GM19463 (cell line): Measurements from ENCODE around the gene CMTR1.

ENCODE experiments used
- ATAC-seq: cut with Tn5 transposase; IDR thresholded peaks from one replicate; pipeline ENCODE4 v1.9.1; 2021; ENCODE audit warnings: mild to moderate bottlenecking, moderate library complexity; ENCODE audit not compliant: unreplicated experiment

The CMTR1 gene

DNA sequence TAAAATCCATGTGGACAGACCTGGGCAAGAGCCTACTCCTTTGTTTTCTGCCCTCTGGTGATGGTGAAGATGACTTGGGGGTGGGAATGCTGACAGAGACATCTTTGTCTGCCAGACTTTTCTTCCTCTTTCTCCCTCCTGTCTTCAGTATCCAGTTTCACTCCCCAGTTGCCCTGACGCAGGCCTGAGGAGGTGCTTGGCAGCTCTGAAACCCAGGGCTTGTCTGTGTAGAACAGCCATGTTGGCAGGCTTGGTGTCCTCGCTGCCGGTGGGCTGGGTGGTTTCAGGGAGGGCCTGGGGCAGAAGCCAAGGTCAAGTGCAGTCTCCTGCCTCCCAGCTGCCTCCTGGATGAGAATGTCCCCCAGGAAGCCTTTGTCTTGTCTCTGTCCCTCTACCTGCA, 44.2 kb downstream of the CMTR1 start:
- no peak for ATAC-seq

DNA sequence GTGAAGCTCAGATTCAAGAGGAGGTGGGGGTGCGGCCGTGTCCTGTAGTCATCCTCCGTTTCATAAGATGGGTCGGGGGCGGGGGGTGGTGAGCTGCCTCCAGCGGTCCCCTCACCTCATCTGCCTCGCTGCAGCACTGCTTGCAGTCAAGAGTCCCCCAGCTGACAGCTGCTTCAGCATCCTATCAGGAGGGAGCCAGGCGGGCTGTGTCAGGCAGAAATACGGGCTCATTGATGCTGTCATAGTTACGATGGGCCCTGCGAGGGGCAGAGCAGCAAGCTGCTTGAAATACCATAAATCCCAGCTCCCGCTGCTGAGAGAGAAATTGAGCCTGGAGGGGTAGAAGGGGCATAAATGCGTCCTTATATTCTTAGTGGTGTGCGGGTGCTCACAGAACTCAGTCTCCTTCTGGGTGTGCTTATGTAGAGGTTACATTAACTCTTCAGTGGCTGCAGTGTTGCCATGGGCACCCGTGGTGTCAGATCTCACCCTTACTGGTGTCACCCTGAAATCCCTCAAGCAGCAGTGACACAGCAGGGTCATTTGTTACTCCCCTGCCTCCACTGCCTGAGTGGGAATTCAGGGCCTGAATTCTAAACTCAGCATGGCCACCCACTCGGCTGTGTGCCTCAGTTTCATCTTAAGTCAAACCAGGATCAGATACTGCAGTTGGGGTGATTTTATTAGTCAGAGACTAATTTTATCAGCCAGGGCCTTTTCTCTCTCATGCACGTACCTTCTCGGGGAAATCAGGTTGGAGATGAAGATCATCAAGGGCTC, 44.8 kb downstream of the CMTR1 start:
- ATAC-seq: no peak

DNA sequence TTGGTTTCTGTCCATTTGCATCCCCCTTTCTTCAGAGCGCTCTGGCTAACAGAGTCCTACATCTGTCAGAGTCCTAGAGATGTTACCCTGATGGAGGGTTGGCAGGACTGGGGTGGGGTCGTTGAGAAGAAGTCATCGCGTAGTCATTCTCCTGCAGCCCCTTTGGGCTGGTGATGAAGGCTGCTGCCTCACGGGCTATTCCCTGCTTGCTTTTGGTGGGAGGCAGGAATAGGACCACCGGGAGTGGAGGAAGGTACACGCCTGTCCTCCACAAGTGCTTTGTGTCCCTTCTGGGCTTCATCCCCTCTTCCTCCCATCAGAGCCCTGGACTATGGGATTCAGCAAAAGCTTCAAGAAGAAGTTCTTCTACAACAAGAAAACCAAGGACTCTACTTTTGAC, 45.8 kb downstream of the CMTR1 start:
- ATAC-seq: no peak

DNA sequence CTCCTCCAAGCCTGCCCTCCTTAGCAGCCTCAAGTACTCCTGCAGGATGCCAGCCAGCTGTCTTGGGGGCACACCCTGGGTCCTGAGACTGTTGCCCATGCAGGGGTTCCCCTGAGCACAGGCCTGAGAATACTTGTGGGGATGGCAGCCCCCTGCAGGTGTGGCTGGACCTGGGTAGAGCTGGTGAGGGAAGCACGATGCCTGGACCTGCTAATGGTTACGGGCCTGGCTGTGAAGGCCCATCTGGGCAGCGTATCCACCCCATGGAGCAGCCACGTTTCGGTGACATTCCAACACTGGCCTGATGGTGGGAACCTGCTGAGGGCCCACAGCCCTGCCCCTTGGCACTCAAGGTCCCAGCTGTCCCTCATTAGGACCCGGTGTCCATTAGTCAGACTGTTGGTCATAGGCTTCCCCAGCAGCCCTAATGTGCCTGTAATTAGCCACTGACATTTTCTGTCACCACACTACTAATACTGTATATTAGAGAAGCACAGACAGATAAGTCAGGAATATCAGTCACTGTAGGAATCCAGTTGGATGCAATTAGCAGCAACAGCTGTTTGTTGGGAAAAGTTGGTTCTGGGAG, 46.3 kb downstream of the CMTR1 start:
- ATAC-seq: no peak

DNA sequence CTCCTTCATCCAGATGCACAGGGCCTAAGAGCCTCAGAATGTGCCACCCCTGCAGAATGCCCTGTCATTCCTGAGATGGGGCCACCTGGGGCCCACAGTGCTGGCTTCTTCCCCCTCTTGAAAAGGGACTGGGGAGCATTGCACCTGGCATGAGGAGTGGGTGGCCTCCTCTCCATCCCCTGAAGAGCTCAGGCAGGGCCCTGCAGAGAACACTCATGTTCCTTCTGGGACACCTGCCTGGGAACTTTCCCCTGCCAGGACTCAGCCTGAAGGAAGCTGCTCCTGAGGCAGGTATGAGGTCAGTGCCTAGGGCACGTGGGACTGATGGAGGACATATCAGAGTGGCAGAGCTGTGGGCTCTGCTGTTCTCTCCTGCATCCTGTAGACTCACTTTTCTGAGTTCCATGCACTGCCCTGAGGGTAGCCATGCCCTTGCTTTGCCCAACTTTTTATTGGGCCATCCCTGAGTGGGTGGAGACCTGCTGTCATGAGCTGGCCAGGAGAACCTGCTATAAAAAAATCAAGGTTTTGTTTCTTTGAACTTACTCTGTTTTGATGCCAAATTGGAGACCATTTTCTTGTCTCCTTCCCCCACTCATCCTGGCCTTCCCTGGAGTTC, 47.2 kb downstream of the CMTR1 start:
- no peak for ATAC-seq

DNA sequence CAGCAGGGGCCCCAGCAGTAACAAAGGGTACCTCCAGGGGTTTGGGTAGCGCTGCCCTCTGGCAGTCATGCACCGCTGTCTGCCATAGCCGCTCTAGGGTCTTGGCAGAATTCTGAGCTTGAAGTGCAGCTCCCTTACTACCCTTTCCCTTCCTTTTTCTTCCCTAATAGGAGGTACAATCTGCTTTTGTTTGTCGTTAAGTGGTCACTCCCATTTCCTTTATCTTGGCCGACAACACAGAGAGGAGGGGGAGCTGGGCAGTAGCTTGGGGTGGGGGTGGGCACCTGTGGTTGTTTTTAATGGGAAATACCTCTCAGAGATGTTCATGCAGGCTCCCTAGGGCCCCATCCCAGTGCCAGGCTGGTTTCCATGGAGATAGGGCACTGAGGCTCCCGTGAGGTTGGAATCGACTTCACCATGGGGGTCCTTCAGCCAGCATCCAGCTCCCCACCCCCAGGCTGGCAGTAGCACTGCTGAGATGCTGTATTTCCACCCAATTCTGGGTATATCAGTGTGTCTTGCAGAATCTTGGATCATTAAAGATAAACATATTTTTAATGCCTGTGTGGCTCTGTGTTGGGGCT, 48.0 kb downstream of the CMTR1 start:
- ATAC-seq: no peak

DNA sequence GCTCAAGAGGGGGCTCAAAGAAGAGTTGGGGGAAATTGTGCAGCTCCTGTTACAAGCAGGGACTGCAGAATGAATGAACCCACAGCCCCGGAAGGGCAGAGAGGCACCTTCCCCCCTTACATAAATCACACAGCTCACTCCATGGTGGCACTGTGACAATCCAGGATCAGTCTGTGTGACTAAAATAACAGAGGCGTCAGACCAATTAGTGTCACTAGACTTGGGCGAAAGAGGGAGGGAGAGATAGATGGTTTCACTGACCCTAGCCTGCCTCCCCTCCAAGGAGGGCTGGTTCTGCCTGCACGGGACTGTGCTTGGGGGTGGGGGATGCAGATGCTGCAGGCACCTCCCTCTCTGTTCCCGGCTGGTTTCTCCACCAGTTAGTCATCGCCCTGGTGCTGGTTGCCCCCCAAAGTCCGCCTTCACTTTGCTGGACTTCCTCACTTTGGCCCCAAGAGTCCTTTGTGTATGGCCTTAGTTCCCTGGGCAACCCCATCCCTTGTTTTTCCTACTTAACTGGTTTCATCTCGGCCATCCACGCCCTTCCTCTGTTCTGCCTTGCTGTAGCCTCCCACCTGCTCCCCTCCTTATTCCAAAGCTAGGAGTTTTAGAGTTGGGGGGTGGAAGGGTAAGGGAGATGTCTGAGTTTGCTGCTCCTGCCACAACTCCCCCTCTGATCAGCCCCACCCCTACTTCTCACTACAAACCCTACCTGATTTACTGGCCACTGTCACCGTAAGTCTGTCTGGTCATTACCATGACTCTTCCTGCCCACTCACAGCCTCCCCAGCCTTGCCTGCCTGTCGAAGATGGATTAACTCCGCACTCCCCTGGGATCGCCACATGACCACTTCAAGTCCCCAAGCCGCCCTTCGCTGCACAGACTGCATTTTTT, 48.9 kb downstream of the CMTR1 start:
- ATAC-seq: no peak

DNA sequence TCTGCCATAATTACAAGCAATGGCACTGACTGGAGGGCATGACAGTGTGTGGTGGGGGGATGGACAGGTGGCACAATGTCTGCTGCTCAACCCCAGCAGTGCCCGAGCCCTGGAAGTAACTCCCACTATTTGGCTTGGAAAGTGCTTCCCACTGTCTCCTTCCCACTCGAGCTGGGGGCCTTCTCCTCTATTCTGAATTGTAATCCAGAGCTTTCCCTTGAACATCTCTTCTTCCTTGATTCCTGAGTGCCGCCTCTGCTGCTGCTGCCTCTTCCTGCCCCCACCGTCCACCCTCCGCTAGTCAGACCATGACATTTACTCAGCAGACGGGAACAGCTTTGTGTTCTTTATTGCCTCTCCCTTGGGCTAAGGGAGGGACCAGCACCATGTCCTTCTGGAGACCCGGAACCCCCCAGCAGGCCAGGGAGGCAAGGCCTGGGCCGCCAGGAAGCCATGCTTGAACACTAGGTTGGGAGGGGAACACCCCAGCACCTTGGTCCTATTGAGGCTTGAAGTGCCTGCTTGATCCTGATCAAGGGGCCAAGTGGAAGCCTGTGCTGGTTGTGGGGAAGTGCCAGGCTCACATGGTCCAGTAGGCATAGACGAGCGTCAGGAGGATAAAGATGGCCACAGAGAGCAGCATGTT, 49.7 kb downstream of the CMTR1 start:
- ATAC-seq: no peak

DNA sequence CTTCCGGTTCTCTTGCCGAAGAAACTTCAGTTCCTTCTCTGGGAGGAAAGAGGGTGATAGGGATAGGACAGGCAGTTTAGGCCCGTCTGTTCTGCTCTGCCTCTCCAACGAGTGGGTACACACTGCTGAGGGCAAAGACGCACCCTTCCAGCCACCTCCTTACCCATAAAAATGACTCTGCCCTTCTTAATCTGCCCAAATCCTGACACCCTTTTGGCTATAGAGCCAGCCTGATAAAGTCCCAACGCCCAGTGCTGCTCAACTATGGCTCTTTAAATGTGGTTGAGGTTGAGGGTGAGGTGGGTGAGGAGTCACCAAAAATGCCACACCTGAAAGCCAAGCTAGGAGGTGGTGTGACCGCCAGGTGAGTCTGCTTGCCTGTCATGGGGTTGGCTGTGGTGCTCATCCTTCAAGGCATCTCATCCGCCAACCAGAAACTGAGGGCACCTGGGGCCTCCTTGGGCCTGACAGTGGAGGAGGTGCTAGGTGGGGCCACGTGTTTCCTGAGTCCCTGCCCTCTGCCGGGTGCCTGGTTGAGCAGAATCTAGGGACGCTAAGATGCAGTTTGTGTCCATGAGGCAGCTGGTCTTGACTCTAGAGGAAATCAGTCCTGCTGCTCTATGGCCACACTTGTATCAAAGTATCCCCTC, 50.4 kb downstream of the CMTR1 start:
- ATAC-seq: no peak

DNA sequence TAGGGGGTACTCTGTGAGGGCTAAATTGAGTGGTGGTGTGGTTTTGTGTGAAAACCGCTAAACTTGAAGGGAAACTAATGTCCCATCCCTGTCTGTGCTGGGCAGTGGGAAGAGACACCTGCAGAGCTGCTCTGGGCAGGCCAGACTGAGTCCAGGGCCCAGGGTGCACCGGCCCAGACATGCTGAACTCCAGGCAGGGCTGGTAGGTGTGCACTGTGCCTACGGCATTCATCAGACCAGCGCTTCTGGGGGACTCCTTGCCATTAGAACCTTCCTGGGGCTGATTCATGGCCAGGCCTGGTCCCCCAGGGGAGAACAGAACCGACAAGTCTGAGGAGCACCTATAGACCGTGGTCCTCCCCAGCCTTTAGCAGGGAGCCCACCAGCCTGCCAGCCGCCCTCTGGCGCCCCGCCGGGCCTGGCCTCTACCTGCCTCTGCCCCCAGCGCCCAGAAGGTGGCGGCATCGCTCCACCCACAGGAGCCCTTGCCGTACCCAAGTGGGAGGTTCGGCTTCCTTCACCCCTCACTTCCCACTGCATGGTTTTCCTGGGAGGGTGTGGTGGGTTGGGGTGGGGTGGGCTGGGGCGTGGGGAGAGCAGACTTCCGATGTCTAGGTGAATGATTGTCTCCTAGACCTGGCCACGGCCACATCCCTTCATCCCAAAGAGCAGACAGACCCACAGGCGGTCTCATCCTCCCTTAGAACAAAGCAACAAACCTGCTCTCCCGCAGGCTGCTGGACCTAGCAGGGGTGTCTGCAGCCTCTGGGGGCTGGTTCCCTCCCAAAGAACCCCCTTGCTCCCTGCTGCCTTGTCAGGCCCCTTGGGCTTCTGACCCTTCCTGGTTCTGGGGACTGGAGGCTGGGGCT, 51.1 kb downstream of the CMTR1 start:
- ATAC-seq: no peak

DNA sequence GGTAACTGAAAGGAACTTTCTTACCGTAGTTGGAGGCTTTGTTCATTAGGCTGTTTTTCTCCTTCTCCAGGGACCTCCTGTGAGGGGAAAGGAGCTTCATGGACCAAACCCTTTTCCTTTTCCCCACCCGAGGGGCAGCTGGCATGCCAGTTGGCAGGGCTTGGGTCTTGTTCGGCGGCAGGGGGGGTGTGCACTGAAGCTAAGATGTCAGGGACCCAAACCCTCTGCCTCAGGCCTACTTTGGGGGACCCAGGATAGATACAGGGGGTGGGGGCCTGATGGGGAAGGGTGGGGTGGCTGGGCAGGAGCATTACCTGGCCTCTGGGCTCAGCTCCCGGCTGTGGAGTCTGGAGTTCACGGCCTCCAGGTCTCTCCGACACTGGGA, 51.8 kb downstream of the CMTR1 start:
- ATAC-seq: no peak

DNA sequence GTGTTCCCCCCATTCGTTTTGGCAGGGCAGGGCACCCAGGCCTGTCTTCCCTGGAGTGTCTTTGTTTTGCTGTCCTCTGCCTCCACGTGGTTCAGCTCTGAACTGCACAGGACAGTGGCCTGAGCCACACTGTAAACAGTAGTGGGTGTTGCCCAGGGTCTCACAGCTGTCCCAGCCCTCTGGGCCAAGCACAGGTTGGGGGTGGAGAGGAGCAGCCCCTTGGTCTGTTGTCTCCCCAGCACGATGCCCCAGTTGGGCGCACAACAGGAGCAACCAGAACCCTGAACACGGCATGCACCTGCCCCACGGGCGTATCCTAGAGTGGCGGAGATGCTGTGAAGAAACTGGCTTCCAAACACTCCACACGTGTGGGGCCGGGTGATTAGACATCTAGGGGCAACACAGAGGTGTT, 52.3 kb downstream of the CMTR1 start:
- no peak for ATAC-seq

DNA sequence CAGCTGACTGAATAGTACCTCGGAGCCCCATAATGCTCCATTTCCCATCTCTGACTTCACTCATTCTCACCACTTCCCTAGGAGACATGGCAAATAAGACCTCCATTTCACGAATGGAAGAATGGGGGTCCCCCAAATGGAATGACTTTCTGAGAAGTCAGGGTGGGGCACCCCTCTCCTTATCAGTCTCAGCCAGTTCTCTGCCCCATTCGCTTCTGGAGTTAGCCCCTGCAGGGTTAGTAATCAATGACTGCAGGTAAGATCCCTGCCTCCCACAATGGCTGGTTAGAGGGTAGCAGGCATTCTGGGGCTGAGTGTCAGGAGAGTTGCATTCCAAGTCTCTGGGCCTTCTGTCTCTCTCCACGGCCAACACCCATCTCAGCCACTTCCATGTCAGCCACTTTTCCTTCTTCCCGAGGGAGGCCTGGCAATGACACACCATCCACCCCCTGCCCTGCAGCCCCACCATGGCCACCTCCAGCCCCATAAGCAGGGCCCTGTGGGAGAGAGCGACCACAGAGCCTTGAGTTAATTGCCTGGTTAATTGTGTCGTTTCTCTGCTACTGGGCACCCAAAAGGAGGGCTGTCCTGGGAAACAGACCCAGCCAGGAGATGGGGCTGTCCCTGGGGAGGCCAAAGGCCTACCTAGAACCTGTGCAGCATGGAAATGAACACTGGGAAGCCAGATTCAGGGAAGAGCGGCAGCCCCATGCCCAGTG, 53.3 kb downstream of the CMTR1 start:
- no peak for ATAC-seq

DNA sequence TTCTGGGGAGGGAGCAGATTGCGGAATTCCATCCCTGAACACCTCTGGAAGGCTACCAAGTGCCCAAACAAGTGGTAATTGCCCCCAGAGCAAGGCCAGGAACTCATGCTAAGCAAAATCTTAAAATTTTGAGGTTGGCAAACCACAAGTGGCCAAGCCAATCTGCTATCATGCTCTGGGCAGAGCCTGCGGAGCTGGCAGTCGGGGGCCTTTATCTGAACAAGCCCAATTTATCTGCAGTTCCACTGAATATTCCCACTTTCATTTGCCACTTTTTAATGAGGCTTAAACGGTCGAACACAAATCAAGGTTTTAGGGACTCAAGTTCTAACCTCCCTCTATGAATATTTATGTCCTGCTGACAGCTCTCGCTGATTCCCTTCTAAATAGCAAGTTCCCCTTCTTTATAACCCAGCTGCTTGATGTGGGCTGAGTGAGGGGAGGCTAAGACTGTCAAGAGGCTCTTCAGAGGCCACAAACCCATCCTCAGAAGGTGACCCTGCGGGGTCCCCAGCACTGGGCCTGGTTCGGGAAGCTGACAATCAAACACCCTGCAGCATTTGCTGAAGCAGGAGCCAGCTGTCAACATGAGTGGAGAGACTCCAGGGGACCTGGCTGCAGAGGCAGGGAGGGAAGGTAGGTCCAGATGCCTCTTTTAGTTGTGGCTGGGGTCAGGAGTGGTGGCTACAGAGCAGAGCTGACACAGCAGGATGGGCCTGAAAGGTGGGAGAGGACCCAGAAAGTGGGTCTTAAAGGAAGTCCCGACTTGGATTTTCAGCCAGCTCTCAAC, 54.8 kb downstream of the CMTR1 start:
- no peak for ATAC-seq

DNA sequence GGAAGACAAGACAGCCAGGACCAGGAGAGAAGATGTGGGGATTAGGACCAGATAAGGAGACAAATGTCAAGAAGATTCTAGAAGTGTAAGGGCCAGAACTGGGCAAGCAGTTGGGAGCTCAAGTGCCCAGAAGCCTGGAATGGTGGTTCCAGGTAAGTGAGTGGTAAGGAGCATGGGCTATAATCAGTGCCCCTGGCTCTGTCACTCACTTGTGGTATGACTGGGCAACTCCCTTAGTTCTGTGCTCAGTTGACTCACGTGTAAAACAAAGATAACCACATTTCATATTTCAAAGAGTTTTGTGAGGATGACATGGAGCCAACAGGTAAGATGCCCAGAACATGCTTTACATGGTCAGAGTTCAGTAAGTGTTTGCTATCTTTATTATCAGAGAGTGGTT, 55.5 kb downstream of the CMTR1 start:
- no peak for ATAC-seq

DNA sequence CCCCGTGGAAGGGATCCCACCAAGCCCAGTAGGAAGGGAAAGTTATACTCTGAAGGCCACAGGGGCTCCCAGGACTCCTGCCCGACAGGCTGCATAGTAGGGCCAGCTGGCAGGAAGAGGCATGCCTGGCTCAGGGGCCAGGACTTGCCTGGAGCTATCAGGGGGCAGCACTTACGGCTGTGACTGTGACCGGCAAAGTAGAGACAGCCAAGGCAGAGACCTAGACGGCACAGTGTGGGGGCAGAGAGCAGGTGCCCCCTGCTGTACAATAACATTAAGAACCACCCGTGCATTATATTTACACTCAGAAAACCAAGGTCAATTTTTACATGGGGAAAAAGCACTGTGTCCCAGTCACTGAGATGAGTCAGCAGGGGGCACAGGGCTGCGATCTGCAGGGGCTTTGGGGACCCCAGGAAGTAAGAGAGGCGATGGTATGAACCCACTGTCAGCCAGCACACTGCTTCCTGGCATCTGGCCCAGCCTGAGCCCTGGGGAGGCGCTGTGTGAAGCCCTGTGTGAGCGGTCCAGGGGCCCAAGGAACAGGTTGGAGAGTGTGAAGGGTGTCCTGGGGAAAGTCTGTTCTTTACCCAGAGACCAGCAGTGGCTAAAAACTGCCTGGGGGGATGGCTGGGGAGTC, 56.8 kb downstream of the CMTR1 start:
- ATAC-seq: no peak

DNA sequence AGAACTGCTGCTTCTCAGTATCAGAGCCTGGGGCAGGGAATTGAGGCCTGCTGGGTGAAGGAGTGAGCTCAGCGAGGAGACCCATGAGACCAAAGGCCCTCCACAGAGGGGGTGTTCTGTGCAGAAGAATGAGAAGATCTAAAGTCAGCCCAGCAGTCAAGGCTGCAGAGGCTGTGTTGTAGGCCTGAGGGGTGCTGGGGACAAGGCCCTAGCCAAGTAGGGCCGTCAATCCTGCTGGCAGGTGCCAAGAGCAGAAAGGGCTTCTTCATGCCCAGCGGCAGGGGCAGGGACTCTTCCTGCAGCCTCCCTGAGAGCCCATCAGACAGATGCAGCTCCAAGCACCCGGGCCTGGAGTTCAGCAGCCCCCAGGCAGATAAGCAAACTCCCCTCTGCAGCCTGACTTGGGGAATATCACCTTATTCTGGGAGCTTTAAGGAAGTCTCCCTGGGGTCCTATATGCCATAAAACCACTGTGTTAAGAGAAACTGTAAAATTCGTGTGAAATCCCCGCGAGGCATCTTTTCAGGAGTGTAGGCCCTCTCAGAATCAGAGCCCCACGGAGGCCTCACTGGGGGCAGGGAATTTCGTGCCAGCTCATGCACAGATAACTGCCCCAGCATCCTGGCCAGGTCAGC, 57.6 kb downstream of the CMTR1 start:
- no peak for ATAC-seq
